Upper lobe of left lung (tissue), 6 donors: ENCODE measurements around the gene PMM1. TPM values are rescaled to one million over a fixed set of nuclear protein-coding genes. Genes with fewer than 3 reads are reported as not detected.
"Not testable (repeated sequence)": the region's sequence is repeated elsewhere in the genome, so short reads cannot be mapped to it uniquely, and the experiment has no call there.

Experiments used
- ATAC-seq, 2 donors: fragments of 200-7000 bp; cut with Tn5 transposase; one replicate each; pipeline ENCODE4 v1.9.1; 2022; ENCODE audit warnings: mild to moderate bottlenecking in 2 of 2, moderate library complexity in 2 of 2; ENCODE audit not compliant: low FRiP score in 2 of 2
- DNase-seq, 2 donors: peaks; one replicate each; pipeline ENCODE4 v3.0.0-alpha.2; 2019 to 2020
- H3K27ac ChIP-seq, 4 donors: fragments of 200-600 bp; sonication (generic); one replicate each; pipeline ENCODE4 v1.5.1; 2016 to 2019
- H3K27me3 ChIP-seq, 4 donors: fragments of 200-600 bp; sonication (generic); one replicate each; pipeline ENCODE4 v1.5.1; 2017 to 2019
- H3K36me3 ChIP-seq, 4 donors: fragments of 200-600 bp; sonication (generic); one replicate each; pipeline ENCODE4 v1.5.1; 2016 to 2019
- H3K4me1 ChIP-seq, 4 donors: fragments of 200-600 bp; sonication (generic); one replicate each; pipeline ENCODE4 v1.5.1; 2018 to 2019
- H3K4me3 ChIP-seq, 4 donors: fragments of 200-600 bp; sonication (generic); one replicate each; pipeline ENCODE4 v1.5.1; 2017 to 2019; ENCODE audit warnings: mild to moderate bottlenecking in 2 of 4, moderate library complexity in 1 of 4
- H3K9me3 ChIP-seq, 4 donors: fragments of 200-600 bp; sonication (generic); one replicate each; pipeline ENCODE4 v1.5.1; 2018 to 2019
- CTCF ChIP-seq, 6 experiments: fragments of 450-650 bp in 4 of 6; fragments of 200-600 bp in 2 of 6; sonication (generic) in 2 of 6; IDR thresholded peaks; one replicate each; pipeline ENCODE4 v1.5.1; 2016 to 2019; ENCODE audit warnings: antibody characterized with exemption in 6 of 6
- EP300 ChIP-seq, 4 donors: sonication (generic); formaldehyde crosslinking; IDR thresholded peaks; one replicate each; pipeline ENCODE4 v1.5.1; 2017; ENCODE audit warnings: antibody characterized with exemption in 4 of 4, control low read depth in 2 of 4
- POLR2A ChIP-seq, 4 donors: fragments of 450-650 bp; IDR thresholded peaks; one replicate each; pipeline ENCODE4 v1.5.1; 2016 to 2017; ENCODE audit warnings: antibody characterized with exemption in 4 of 4, mild to moderate bottlenecking in 2 of 4
- POLR2AphosphoS5 ChIP-seq, 2 donors: sonication (generic); formaldehyde crosslinking; IDR thresholded peaks; one replicate each; pipeline ENCODE4 v1.5.1; 2017; ENCODE audit warnings: antibody characterized with exemption in 2 of 2
- WGBS, 2 donors: methylation state at CpG; one replicate each; pipeline ENCODE4 v1.1.5; 2017 to 2018; 5-methylcytosine and 5-hydroxymethylcytosine counted together
- total RNA-seq, 6 donors: library from RNA; depleted of rRNA in 4 of 6; stranded (reverse); fragments of >200 nt in 4 of 6; gene quantifications; one replicate each; pipeline versions ENCODE4 v1.1.0 to v1.2.1, GENCODE V29; 2016 to 2021
- donor health status: DM: no; HTN: no; CAD: no; lungs with moderate emphysema.
- donor health status: DM: no; HTN: yes; CAD: no; lungs with severe emphysema.

The PMM1 gene
- total RNA-seq, 6 donors from 2014 or later: 42.1 to 226 (median 105) TPM

GRCh38 chr22:41563051-41563711, 26.5 kb downstream of the PMM1 start:
- peak overlapping the region in 2 of 4 donors; percentile 1 to 46 for H3K27ac ChIP-seq
- no peak overlapping the region for H3K4me3 ChIP-seq
- ATAC-seq (peak in 1 of 2 donors; percentile 21), DNase-seq (no peak)
- no peaks in the 10 kb centered on the region for H3K36me3 ChIP-seq
- TF ChIP-seq CTCF (IDR thresholded peaks at IDR 0.05): no peak
- TF ChIP-seq POLR2A (IDR thresholded peaks at IDR 0.05): no peak
- H3K4me1 ChIP-seq: peaks cover 0 to 15% (median 4%) of the 10 kb centered on the region in 4 donors
- H3K27me3 ChIP-seq: no peaks in the 10 kb centered on the region
- no peaks in the 10 kb centered on the region for H3K9me3 ChIP-seq
- WGBS, 2 donors: 49 to 61% methylated on average over 10 of the region's 10 CpGs

DNA sequence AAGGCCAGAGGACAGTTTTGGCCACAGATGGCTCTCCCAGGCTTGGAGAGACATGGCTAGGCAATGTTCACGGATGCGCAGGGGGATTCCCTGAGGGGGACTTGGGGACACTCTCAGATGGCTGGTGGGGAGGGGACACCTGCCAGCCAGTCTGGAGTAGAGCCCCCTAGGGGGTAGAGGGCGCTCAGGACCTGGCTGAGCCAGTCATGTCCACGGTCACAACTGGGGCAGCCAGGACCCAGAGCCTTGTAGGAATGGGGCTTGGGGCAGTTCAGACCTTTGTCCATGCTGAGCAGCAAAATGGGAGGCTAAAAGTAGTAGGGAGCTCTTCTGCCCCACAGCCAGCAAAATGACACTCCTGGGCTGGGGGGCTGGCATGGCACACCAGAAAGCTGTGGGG, 27.2 kb downstream of the PMM1 start:
- Histone ChIP-seq H3K4me3 (no peak overlapping the region), H3K9me3 (no peaks in the 10 kb centered on the region), H3K27ac (peak overlapping the region in 3 of 4 donors; percentile 1 to 71 (median 46)), H3K4me1 (peaks cover 0 to 22% (median 7%) of the 10 kb centered on the region in 4 donors), H3K27me3 (no peaks in the 10 kb centered on the region), H3K36me3 (no peaks in the 10 kb centered on the region)
- WGBS, 2 donors: 75 to 83% methylated on average over 3 to 4 of the region's 4 CpGs
- DNase-seq (no peak), ATAC-seq (no peak)
- TF ChIP-seq POLR2A (IDR thresholded peaks at IDR 0.05) (no peak), CTCF (IDR thresholded peaks at IDR 0.05) (no peak), POLR2AphosphoS5 (IDR thresholded peaks at IDR 0.05) (no peak), EP300 (IDR thresholded peaks at IDR 0.05) (no peak)

DNA sequence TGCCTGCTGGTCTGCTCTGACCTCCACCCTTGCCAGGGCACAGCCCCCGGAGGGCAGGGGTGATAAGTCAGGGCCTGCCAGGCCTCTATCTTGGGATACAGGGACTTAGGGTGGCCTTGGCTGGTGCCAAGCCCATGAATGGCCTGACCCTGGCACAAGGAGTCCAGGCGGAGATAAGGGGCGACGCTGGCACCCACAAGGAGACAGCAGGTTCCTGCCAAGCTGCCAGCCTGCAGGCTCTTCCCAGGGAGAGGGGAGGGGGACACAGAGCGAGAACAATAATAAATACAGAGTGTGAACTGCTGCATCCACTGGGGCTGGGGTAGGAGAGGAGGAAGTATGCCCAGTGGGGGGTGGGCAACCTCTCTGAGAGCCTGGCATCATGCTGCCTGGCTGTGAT, 27.9 kb downstream of the PMM1 start:
- no peaks in the 10 kb centered on the region for H3K36me3 ChIP-seq
- no peak for ATAC-seq
- H3K4me3 ChIP-seq: peak overlapping the region in 3 of 4 donors; percentile 6 to 38 (median 35)
- no peaks in the 10 kb centered on the region for H3K27me3 ChIP-seq
- no peak for TF ChIP-seq CTCF (IDR thresholded peaks at IDR 0.05)
- no peak for TF ChIP-seq POLR2A (IDR thresholded peaks at IDR 0.05)
- no peak for TF ChIP-seq POLR2AphosphoS5 (IDR thresholded peaks at IDR 0.05)
- TF ChIP-seq EP300 (IDR thresholded peaks at IDR 0.05): no peak
- H3K4me1 ChIP-seq: peaks cover 4 to 23% (median 13%) of the 10 kb centered on the region in 4 donors
- no peaks in the 10 kb centered on the region for H3K9me3 ChIP-seq
- DNase-seq: no peak
- 72 to 79% methylated on average over 4 to 5 of the region's 5 CpGs for WGBS, 2 donors
- H3K27ac ChIP-seq: peak overlapping the region in 3 of 4 donors; percentile 42 to 84 (median 71)

GRCh38 chr22:41561335-41561734, 28.3 kb downstream of the PMM1 start:
- Histone ChIP-seq H3K36me3 (no peaks in the 10 kb centered on the region), H3K4me1 (peaks cover 7 to 26% (median 16%) of the 10 kb centered on the region in 4 donors), H3K27me3 (no peaks in the 10 kb centered on the region), H3K9me3 (no peaks in the 10 kb centered on the region), H3K27ac (peak overlapping the region; percentile 31 to 84 (median 56)), H3K4me3 (peak overlapping the region in 3 of 4 donors; percentile 6 to 38 (median 35))
- DNase-seq (no peak), ATAC-seq (no peak)
- TF ChIP-seq EP300 (IDR thresholded peaks at IDR 0.05) (no peak), POLR2AphosphoS5 (IDR thresholded peaks at IDR 0.05) (no peak), POLR2A (IDR thresholded peaks at IDR 0.05) (no peak), CTCF (IDR thresholded peaks at IDR 0.05) (no peak)
- 61 to 68% methylated on average over 4 to 10 of the region's 10 CpGs for WGBS, 2 donors

GRCh38 chr22:41560095-41560471, 29.6 kb downstream of the PMM1 start:
- no peak for ATAC-seq
- no peak for DNase-seq
- Histone ChIP-seq H3K4me3 (peak overlapping the region in 2 of 4 donors; percentile 35 to 38), H3K27me3 (no peaks in the 10 kb centered on the region), H3K9me3 (no peaks in the 10 kb centered on the region), H3K4me1 (peaks cover 7 to 26% (median 14%) of the 10 kb centered on the region in 4 donors), H3K36me3 (no peaks in the 10 kb centered on the region), H3K27ac (peak overlapping the region; percentile 4 to 84 (median 56))
- TF ChIP-seq POLR2AphosphoS5 (IDR thresholded peaks at IDR 0.05): no peak
- no peak for TF ChIP-seq CTCF (IDR thresholded peaks at IDR 0.05)
- TF ChIP-seq EP300 (IDR thresholded peaks at IDR 0.05): no peak
- no peak for TF ChIP-seq POLR2A (IDR thresholded peaks at IDR 0.05)
- WGBS, 2 donors: 57 to 66% methylated on average over 3 to 6 of the region's 6 CpGs

GRCh38 chr22:41558241-41558630, 31.4 kb downstream of the PMM1 start:
- H3K27ac ChIP-seq: peak overlapping the region; percentile 20 to 79 (median 70)

More at GRCh38 chr22:41558241-41558630, 31.4 kb downstream of the PMM1 start:
- H3K9me3 ChIP-seq, H3K27me3 ChIP-seq, DNase-seq, H3K36me3 ChIP-seq, ATAC-seq, H3K4me3 ChIP-seq: not testable (repeated sequence)
- peaks cover 7 to 26% (median 14%) of the 10 kb centered on the region in 4 donors for H3K4me1 ChIP-seq
- 90 to 91% methylated on average over 13 of the region's 13 CpGs for WGBS, 2 donors
